CD1c-positive myeloid dendritic cell (primary cell): Measurements from ENCODE around the gene PRSS56.

ENCODE experiments used
- DNase-seq: peaks from one replicate; pipeline ENCODE4 v3.0.0-alpha.2; 2016; ENCODE audit errors: extremely low spot score

Gene PRSS56

GRCh38 chr2:232502511-232502910, 17.7 kb upstream of the PRSS56 start:
- DNase-seq, result peak; percentile 2

DNA sequence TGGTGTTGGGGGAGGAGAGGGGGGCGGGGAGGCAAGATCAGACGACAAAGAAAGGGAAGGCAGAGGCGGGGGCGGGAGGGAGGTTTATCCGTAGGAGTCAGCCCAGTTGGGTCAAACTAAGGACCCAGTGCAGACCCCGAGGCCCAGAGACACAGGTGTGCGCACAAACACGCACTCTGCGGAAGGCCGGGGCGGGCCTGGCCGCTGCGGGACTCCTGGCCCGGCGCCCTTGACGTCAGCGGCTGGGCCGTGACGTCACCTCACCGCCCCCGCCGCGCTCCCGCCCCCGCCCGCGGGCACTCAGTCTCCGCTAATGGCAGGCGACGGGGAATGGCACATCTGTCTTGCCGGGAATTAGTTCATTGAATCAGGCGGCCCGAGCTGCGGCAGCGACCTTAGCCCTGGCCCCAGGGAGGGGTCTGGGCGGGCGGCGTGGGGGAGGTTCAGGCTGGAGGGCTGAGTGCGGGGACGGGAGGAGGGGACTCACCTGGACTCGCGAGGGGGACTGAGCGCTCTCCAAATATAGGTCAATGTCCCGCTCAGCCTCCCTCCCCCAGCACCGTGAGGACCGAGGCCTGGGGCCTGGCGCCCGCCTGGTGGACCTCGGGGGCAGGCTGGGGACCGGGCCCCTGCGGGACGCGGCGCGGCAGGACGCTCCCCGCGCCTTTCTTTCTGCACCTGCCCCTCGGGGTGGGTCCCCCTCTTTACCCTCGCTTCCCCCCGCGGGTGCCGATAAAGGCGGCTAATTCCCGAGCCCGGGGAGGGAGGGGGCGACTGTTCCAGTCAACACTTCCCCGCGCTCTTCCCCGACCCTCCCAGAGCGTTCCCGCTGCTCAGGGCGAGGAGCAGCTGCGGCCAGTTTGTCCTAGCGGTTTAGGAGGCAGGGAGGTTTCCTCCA, 17.0 kb upstream of the PRSS56 start:
- peak; percentile 49 for DNase-seq

GRCh38 chr2:232503809-232504323, 16.3 kb upstream of the PRSS56 start:
- DNase-seq, result no peak

DNA sequence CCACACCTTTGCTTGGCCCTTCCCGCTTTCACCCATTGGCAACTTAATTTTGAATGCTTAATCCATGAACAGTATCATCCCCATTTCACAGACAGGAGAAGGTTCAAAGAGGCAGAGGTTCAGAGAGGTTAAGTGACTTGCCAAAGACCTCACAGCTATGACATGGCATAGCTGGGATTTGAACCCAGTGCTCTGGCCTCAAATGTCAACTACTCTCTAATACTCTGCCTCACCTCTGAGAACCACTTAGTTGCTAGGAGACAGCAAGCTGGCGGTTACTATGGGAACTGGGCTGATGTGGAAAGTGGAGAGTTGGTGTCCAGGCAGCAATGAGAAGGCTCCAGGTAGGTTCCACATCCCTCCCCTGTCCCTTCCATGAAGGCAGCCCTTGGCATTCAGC, 15.8 kb upstream of the PRSS56 start:
- DNase-seq, result no peak

DNA sequence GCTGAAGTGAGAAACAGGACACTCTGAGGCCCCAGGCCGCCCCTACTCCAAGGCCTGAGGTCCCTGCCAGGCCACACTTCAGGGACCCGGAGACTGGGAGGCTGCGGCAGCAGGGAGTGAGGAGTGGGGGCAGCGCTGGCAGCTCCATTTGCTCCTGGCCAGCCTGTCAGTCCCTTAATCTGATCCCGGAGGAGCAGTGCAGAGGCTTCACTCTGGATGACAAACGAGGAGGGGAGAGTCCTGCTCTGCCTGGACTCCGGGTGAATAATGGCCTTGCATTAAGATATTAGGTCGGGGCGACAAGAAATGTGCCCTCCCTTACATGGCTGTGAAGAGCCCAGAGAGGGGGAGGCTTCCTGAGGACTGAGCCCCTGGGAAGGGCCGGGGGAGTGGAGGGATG, 14.3 kb upstream of the PRSS56 start:
- DNase-seq, result no peak

GRCh38 chr2:232506709-232507108, 13.5 kb upstream of the PRSS56 start:
- DNase-seq, result no peak

DNA sequence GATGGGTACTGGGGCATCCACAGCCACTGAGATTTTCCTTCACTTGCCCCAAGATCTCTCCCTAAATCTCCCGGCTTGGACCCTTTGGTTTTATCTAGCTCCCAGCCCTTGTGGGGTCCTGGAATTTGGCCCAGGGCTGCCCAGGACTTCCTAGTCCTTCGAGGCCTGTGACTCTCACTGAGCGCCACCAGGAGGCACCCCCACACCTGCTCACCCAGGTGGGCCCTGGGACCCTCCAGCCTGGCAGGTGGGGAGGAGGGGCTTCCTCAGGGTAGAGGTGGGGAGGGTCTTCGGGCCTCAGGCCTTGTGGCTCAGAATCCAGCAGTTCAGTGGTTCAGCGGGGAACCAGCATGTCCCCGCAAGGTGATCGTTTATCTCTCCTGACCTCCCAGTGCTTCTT, 11.9 kb upstream of the PRSS56 start:
- DNase-seq, result no peak

GRCh38 chr2:232511336-232511890, 8.8 kb upstream of the PRSS56 start:
- DNase-seq, result no peak

DNA sequence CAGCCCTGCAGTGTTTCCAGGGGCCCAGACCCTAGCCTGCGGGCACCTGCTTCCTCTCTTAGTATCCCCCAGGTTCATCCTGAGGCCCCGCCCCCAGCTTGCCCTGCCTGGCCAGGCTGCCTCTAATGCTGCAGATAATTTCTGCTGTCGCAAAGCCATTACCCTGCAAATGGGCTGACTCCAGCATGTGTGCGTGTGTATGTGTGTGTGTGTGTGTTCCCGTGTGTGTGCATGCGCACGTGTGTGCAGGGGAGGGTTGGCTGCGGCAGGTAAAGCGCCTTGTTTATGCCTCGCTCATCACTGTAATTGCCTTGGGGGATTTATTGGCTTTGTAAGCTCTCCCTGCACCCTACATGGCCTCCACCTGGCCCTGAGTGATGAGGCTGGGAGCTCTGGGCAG, 7.6 kb upstream of the PRSS56 start:
- no peak for DNase-seq

- DNase-seq, result no peak
Measured at GRCh38 chr2:232513353-232513752, 6.8 kb upstream of the PRSS56 start.

- DNase-seq, result no peak
Measured at GRCh38 chr2:232515639-232516038, 4.5 kb upstream of the PRSS56 start.

DNA sequence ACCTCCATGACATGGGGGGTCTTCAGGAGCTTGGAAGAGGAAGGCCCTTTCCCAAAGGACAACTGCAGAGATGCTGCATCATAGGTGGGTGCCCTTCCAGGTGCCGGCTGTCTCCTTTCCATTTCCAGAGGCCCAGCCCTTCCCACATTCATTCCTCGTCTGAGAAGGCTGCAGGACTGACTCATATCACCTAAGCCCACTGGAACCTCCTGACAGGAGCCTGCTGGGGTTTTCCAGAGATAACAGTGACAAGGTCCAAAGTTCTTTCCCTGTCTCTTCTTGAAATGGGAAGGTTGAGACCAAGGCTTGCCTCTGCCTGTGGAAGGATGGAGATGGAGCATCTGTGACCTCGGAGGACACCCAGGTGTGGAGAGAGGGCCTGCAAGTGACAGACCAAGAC, 3.6 kb upstream of the PRSS56 start:
- DNase-seq, result no peak

- no peak for DNase-seq
Measured at GRCh38 chr2:232518844-232519243, 1.3 kb upstream of the PRSS56 start.

GRCh38 chr2:232520489-232520888, 301 bp downstream of the PRSS56 start:
- no peak for DNase-seq

DNA sequence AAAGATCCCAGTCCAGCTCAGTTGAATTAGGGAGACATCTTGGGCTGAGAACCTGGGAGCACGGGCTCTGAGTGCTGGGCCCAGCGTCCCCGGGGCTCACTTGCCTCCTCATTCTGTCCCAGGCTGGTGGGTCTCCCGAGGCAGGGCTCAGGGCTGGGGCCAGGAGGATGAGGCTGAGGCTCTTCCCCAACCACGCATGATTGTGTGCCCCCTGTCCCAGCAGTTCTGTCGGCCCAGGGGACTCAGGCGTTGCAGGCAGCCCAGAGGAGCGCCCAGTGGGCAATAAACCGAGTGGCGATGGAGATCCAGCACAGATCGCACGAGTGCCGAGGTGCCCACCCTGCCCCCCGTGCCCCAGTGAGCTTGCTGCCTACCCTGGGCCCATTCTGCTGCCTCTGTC, 910 bp downstream of the PRSS56 start:
- DNase-seq, result no peak

GRCh38 chr2:232521959-232522622, 1.9 kb downstream of the PRSS56 start:
- peak; percentile 66 for DNase-seq

- no peak for DNase-seq
Measured at GRCh38 chr2:232522623-232523401, 2.6 kb downstream of the PRSS56 start.

DNA sequence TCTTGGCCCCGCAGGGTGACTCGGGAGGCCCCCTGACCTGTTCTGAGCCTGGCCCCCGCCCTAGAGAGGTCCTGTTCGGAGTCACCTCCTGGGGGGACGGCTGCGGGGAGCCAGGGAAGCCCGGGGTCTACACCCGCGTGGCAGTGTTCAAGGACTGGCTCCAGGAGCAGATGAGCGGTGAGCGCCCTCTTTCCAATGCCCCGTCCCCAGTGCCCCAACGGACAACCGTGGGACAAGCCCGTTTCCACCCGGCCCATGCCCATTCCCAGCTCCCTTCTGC, 3.2 kb downstream of the PRSS56 start:
- no peak for DNase-seq

- DNase-seq, result peak; percentile 16
Measured at GRCh38 chr2:232523682-232524597, 3.8 kb downstream of the PRSS56 start.

DNA sequence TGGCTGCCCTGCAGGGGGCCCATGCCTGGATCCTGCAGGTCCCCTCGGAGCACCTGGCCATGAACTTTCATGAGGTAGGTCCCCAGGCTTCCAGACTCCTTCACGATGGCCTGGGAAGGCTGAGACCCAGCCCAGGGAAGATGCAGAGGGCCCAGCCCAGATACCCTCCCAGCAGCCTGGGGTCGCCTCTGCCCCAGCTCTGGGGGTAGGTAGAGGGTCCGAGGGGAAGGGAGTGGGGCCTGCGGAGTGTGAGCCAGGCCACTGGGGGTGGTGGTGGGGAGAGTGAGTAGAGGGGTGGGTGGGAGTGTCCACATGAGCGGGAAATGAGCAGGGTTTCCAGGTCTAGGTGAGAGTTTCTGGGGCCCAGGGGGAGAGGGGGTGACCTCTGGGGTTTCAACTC, 4.6 kb downstream of the PRSS56 start:
- no peak for DNase-seq

- DNase-seq, result no peak
Measured at GRCh38 chr2:232525199-232525598, 5.0 kb downstream of the PRSS56 start.
